GM13976 (cell line): ENCODE data around the gene KLHL29.

Source experiments
- DNase-seq: peaks from one replicate; pipeline ENCODE4 v3.0.0; 2012; ENCODE audit warnings: low spot score
- CTCF ChIP-seq: IDR thresholded peaks from 2 replicates; pipeline ENCODE4 v1.5.1; 2012; ENCODE audit warnings: borderline replicate concordance, mild to moderate bottlenecking; ENCODE audit not compliant: insufficient read depth; ENCODE audit errors: extremely low read depth, missing control alignments, control extremely low read depth
- in situ Hi-C: fragments of 300-500 bp; cut with MboI; formaldehyde crosslinking; loops from one replicate; pipeline ENCODE4 v1.12.0; 2022; ENCODE audit warnings: low sequenced_read_pairs, mixed read lengths, inconsistent platforms; ENCODE audit not compliant: unreplicated experiment

The KLHL29 gene

GRCh38 chr2:23628926-23629771 is 244.2 kb downstream of the KLHL29 start:
- no peak for DNase-seq
- no peak for TF ChIP-seq CTCF
- in situ Hi-C loops: no loop called here

GRCh38 chr2:23629772-23630480 is 244.9 kb downstream of the KLHL29 start:
- no peak for TF ChIP-seq CTCF
- no peak for DNase-seq
- in situ Hi-C loops: no loop called here

- no peak for DNase-seq
- in situ Hi-C loops: no loop called here
- no peak for TF ChIP-seq CTCF
Measured at GRCh38 chr2:23630961-23631360, 246.0 kb downstream of the KLHL29 start.

- no peak for DNase-seq
- no peak for TF ChIP-seq CTCF
- in situ Hi-C loops: no loop called here
Measured at GRCh38 chr2:23631389-23631788, 246.4 kb downstream of the KLHL29 start.

- in situ Hi-C loops: no loop called here
- TF ChIP-seq CTCF: no peak
- DNase-seq: no peak
Measured at GRCh38 chr2:23632386-23632785, 247.4 kb downstream of the KLHL29 start.

- TF ChIP-seq CTCF: no peak
- in situ Hi-C loops: no loop called here
- no peak for DNase-seq
Measured at GRCh38 chr2:23632831-23633395, 247.9 kb downstream of the KLHL29 start.
